Stimulated activated CD8-positive, alpha-beta memory T cell treated with anti-CD3 and anti-CD28 coated beads, Interleukin-12 subunit alpha, Interleukin-12 subunit beta, amount 100 ng/mL, for 1 hour (primary cell): Measurements from ENCODE around the gene ROCK2.

ENCODE experiments used
- DNase-seq: peaks from one replicate; pipeline ENCODE4 v3.0.0-alpha.2; 2020; ENCODE audit warnings: low read depth

Gene ROCK2

DNA sequence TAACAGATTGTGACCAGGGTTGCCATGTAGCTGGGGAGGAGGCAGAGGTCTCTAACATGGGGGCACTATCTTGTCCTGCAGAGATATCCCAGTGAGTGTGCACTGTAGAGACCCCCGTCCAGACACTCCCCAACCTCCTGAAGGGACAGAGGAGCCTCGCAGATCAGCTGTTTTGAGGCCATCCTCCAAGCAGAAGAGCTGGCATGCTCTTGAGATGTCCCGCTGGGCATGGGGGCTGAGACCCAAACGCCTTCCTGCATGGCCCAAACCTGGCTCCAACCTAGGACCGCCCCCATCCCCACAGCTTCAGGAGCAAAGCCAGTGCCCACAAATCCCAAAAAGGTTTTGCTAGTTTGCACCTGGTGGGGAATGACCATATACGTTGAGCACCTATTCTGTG, 191.8 kb downstream of the ROCK2 start:
- no peak for DNase-seq

DNA sequence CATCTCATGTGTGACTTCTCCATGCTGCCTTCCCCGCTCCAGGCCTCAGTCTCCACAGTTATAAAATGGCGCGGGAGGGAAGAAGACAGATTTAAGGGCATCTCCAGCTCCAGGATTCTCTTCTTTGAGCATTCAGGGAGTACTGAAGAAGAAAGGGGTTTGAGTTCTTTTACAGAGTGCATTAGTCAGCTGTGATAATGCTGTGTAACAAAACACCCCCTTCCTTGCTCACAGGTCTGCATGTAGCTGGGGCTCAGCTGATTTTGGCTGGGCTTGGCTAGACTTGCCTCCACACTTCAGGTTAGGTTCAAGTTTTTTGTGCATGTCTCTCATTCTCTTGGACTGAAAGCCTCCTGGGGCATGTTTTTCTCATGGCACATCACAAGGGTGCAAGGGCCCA, 197.2 kb downstream of the ROCK2 start:
- no peak for DNase-seq

DNA sequence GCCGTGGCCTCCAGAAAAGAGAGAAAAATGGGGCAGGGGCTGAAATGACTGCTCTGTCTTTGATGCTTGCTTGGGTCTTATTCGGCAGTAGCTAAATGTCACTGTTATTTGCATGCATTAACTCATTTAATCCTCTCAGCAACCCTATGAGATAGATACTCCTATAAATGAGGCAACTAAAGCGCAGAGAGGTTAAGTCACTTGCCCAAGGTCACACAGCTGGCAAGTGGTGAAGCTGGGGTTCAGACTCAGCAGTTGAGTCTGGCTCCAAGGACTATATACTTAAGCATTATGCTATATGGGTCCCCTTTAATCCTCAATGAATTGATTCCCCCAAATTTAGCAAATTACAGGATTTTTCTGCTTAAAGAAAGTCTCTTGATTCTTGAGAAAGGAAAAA, 198.4 kb downstream of the ROCK2 start:
- DNase-seq: no peak

DNA sequence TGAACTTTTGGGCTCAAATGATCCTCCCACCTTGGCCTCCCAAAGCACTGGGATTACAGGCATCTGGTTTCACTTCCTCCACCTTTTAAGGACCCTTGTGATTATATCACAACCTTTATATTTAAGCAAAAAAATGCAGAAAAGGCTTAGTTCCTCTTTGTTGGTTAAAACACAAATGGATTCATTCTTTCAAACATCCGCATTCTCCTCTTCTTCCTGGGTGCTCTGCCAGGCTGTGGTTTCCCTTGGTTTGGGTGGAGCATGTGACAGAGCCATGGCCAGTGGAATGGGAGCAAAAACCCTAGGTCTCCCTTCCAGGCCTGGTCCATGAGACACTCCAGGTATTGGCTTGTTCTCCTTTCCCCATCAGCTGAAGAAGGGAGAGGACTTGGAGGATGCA, 199.1 kb downstream of the ROCK2 start:
- DNase-seq: no peak

DNA sequence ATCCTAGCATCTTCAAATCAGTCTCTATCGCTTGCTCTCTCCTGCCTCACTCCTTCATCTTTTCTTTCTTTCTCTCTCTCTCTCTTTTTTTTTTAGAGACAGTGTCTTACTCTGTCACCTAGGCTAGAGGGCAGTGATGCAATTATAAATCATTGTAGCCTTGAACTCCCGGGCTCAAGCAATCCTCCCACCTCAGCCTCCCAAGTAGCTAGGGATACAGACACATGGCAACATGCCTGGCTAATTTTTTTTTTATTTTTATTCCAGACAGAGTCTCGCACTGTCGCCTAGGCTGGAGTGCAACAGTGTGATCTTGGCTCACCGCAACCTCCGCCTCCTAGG, 199.7 kb downstream of the ROCK2 start:
- DNase-seq: no peak

DNA sequence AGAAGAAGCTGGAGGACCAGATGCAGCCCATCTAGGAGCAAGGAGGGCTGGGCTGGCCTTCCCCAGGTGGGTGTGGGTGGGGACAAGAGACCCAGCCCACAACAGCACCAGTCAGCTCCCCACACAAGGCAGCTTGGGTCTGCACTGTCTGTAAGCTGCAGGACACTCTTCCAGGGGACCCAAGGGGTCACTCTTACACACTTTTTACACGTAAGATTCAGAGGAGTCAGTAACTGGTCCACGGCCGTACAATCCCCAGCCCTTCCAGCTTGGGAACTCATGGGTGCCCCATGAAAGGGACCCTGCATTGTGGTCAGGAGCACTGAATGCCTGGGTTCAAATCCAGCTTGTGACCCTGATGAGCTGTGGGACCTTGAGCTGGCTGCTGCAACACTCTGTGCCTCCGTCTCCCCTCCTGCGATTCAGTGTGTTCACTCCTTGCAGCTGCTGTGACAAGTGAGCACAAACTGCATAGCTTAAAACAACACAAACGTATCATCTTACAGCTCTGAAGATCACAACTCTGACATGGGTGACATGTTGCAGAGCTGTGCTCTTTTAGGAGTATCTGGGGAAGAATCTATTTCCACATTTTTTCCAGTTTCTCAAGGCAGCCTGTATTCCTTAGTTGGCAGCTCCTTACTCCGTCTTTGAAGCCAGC, 200.2 kb downstream of the ROCK2 start:
- DNase-seq: no peak

DNA sequence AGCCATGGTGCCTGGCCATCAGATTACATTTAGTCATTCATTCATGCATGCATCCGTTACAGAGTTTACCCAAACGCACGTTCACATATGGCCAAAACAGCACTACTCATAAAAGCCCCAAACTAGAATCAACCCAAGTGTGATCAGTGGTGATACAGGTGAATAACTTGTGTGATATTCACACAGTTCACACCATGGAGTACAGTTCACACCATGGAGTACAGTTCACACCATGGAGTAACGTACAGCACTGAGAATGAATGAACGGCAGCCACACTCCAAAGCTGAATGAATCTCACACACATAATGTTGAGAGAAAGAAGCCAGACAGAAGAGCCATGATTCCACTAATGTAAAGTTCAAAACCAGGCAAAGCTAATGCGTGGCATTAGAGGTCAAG, 201.4 kb downstream of the ROCK2 start:
- DNase-seq: no peak

DNA sequence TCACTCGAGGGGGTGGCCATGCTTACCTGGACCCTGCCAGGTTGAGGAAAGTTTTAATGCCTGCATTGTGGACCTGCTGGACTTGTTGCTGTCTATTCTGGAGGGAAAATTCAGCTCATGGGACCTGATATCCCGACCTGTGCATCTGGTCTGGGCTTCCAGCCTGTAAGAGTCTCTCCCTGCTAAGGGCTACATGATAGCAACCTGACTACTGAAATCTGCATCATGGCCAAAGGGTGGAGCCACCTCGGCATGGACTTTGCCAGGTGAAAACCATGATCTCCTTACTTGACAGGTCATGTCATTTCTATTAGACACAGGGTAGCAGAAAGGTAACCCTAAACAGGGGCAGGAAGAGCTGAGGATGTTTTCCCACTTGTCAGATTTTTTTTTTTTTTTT, 202.1 kb downstream of the ROCK2 start:
- no peak for DNase-seq

DNA sequence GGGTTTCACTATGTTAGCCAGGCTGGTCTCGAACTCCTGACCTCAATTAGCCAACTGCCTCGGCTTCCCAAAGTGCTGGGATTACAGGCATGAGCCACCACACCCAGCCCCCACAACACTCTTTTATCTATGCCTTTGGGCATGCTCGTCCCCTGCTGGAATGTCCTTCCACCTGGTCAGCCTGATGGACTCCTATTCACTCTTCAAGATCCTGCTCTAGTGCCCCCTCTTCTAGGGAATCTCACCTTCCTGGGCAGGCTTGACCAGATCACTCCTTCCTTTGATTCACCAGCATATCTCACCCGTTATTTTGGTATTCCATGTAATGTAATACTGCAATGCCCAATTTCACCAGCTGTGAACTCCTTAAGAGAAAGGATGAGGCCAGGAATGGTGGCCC, 203.1 kb downstream of the ROCK2 start:
- no peak for DNase-seq

DNA sequence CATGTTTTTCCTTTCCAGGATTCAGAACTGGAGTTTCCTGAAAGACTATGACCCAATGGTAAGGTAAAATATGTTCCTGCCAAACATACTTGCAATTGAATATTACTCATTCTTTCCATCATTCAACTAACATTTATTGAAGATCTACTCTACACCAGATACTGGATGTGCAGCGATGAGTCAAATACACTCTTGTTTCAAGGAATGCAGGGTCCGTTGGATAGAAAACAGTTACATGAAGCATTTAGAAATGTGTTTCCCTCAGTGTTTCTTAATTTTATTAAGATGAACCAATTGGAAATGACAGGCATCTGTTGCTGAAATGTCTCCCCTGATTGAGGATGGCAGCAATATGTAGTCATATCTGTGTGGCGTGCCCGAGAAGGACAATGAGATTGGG, 203.9 kb downstream of the ROCK2 start:
- no peak for DNase-seq

DNA sequence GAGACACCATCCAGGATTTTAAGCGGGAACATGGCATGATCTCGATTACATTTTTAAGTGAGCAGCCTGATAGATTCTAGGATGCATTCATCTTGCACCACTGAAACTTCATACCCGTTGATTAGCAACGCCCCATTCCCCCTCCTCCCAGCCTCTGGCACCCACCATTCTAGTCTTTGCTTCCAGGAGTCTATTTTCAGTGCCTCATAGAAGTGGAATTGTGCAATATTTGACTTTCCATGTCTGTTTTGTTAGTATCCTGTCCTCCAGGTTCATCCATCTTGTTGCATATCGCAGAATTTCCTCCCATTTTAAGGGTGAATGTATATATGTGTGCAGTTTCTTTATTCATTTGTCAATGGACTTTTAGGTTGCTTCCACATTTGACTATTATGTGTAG, 210.1 kb downstream of the ROCK2 start:
- no peak for DNase-seq

DNA sequence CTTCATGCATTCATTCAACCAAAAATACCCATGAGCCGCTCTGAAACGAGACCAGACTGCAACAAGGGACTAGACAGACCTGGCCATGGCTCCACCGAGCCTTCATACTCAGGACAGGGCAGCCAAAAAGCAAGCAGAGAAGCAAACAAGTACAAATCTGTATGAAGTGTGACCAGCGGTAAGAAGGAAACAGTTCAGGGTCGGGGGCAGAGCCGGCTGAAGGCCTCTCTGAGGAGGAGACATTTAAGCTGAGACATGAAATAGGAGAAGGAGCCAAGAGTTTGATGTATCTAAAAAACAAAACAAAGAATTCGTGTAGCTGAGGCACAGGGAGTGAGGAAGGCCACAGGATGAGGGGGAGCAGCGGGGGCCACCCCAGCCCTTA, 210.5 kb downstream of the ROCK2 start:
- DNase-seq: no peak

DNA sequence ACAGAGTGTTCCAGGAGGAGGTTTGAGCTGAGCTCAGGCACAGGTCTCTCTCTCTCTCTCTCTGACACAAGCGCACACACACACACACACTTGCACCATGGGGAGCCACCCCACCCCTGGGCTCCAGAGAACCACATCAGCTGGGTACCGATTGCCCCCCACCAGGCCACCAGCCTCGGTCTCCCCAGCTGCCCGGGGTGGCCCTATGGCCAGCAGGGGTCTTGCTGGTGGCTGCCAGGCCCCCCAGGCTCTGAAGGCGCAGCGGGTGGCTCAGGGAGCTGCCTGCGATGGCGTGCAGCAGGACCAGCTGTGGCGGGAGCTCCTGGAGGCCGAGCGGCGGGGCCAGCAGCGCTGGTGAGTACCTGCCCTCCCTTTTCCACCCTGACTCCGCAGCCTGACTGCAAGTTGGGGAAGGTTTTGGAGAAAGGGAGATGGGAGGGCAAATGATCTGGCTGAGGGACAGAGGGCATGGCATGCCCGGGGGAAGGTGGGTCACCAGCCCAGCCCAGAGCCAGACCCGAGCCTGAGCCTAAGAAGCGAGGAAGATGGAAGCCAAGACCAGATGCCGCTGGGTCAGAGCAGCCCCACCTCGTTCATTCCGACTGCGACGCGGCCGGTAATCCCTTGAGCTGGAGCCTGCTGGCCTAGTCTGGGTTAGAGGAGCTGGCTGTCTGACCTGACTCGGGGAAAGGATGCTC, 211.0 kb downstream of the ROCK2 start:
- no peak for DNase-seq

DNA sequence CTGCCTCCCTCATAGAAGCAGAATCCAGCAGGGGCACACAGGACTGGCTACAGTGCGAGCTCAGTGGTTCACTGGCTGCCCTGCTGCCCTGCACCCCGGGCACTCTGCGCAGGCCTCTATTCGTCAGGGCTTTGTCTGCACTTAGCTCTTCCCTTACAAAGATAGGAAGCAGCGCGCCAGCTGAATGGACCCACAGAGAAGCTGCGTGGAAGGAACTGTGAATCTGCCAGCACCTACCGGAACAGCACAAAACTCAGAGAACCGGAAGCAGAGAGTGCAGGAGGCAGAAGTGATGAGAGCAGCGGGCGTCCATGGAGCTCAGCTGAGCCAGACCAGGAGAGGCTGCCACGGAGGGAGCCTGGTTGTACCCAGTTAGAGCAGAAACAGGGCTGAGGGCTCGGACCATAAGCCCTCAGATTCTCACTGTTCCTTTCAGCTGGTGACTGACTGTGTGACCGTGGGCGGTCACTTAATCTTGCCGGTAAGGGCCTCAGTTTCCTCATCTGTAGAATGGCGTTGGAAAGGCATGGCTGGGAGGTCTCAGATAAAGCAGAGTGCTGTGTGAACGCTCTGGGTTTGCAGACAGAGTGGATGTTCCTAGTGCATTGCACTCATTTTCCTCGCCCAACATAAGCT, 212.3 kb downstream of the ROCK2 start:
- no peak for DNase-seq

DNA sequence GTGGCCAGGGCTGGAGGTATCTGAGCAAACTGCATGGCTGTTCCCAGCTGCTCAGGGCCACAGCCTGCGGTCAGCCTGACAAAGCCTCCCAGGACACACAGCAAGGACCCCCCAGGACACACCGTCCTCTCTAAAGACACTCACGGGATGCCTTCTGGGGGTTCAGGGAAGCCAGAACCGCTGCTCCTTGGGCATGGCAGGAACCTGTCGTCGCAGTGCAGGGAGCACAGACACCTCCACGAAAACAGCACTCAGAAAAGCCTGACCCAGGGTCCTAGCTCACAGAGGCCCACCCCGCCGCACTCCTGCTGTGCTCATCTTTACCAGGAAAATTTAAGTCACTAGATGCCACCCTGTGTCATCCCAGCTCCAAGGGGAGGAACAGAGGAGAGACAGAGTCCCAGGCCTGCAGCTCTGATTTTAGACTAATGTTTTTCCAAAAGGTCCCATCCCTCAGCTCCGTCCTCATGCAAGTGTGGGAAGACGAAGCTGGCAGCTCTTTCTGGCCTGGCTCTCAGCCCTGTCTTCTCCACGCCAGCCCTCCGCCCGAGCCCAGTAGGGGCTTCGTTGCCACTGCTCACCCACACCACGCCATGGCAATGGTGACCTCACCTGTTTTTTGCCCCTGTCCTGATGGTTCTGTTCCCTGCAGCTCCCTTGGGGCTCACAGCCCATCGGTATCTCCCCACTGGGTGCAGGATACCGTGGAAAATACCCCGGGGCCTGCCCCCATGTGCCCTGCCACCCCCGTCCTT, 213.1 kb downstream of the ROCK2 start:
- DNase-seq: no peak
